Measurements from ENCODE around the gene USP37.

USP37 gene

DNA sequence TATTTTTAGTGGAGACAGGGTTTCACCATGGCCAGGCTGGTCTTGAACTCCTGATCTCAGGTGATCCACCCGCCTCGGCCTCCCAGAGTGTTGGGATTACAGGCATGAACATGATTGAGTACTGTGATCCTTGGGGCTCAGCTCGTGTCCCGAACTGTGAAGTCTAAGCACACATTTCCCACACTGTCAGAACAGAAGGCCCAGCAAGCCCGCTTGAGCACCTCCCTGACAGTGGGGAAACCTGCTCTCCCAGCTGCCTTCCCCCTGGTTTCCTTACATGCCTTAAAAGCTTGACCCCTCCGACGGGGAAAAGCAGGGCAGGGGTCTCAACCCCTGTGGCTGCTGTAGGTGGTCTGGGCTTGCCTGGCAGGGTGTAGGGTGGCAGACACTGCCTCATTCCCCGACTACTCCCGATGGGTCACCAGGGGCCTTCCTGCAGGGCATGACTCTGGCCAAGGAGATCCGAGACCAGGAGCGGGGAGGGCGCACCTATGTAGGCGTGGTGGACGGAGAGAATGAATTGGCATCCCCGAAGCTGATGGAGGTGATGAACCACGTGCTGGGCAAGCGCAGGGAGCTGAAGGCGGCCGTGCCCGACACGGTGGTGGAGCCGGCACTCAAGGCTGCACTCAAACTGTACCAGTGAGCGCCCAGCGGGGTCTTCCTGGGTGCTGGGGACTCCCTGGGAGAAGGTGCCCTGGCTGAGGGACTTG is 139.1 kb downstream of the USP37 start:
- DNase-seq: no peak

DNA sequence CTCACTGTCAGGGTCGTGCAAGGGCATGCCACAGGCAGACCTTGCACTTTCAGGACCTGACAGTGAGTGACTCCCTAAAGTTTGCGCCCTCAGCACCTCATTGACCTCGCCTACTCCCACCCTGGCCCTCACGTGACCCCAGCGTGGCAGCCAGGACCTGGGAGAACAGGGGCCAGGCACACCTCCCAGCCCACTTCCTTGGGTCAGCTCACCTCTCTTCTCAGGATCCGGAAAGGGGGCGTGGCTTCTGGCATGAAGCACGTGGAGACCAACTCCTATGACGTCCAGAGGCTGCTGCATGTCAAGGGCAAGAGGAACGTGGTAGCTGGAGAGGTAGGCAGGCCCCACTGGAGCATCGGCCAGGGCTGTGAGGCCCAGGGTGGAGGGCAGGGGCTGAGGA is 140.4 kb downstream of the USP37 start:
- no peak for DNase-seq

DNA sequence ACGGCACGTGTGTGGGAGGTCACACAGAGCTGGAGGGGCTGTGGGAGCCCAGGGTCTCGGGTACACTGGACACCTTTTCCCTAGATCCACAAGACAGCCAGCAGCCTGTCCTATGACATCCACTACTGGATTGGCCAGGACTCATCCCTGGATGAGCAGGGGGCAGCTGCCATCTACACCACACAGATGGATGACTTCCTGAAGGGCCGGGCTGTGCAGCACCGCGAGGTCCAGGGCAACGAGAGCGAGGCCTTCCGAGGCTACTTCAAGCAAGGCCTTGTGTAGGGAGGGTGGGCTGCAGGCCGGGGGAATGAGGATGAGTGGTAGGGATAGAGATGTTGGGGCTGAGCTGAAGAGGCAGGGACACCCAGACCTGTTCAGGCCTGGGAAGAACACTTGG is 142.6 kb downstream of the USP37 start:
- DNase-seq: no peak

- no peak for DNase-seq
These were observed 144.6 kb downstream of the USP37 start for GRCh38 chr2:218423584-218423983.

- DNase-seq: no peak
These were observed 145.6 kb downstream of the USP37 start for GRCh38 chr2:218422403-218423086.

DNA sequence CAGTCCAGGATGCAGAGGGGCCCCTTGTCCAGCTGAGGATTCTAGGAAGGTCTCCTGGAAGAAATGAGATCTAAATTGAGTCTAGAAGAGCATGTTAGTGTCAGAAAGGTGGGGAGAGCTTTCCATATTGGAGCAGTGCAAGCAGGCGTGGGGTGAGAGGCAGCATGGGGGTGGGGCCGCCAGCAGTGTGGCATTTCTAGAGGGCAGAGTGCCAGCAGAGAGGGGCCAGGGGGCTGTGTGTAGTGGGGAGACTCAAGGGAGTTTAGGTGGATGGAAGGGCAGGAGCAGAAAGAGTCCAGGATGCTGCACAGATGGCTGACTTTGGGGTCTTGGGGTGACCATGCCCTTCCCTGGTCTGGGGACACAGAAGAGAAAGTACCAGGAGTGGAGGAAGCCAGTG is 147.1 kb downstream of the USP37 start:
- no peak for DNase-seq

- no peak for DNase-seq
These were observed 148.4 kb downstream of the USP37 start for GRCh38 chr2:218419630-218420216.

GRCh38 chr2:218418717-218419458 is 149.3 kb downstream of the USP37 start, which contains the start of gene VIL1:
VIL1 (plus strand) TSS chr2:218419123; CDS start chr2:218423779, 4,656 bp downstream.
- no peak for DNase-seq

DNA sequence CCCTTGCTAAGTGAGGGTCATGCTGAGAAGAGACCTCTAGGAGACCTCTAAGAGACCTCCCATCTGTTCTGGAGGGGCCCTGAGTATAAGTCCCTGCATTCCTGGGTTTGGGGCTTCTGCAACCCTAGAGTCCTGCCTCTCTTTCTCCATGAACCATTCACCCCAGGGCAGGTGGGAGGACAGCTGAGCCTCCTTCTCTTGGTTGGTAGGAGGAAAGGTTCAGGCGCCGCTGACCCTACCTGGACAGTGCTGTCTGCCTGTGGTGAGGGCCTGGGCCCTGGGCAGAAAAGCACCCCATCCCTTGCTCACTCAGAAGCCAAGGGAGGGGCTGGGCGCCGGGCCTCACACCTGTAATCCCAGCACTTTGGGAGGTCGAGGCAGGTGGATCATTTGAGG is 149.8 kb downstream of the USP37 start:
- no peak for DNase-seq

GRCh38 chr2:218407717-218408116 is 160.4 kb downstream of the USP37 start:
- DNase-seq: no peak

- DNase-seq: no peak
These were observed 161.1 kb downstream of the USP37 start for GRCh38 chr2:218406949-218407618.

DNA sequence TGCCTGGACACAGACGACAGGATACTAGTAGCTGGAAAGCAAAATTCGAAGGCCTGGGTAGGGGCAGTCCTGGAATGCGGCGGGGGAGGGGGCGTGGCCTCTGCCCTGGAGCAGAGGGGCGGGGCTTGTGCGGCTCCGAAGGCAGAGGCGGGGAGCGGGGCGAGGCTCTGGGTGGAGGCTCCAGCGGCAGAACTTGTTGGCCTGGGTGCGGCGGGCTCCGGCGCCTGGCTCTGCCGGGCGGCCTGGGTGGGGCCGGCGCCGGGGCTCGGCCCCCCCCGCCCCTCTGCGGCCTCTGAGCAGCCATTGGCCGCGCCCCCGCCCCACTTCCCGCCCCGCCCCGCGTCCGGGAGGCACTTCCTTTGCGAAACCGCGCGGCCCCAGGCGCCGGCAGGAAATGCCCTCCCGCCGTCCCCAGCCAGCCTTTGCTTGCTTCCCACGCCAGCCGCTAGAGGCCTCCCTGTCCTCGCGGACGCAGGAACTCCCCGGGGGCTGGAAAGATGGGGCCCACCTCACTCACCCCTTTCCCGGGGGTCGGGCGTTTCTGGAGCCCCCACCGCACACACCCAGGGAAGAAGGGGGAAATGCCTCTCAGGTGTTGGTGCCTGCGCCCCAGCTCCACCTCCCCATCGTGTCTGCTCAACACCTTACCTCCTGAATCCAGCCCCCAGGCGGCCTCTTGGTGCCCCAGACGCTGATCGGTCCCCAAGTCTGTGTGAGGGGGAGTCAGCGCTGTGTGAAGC is 161.8 kb downstream of the USP37 start:
- peak; percentile 96 for DNase-seq

GRCh38 chr2:218405746-218406208 is 162.4 kb downstream of the USP37 start:
- no peak for DNase-seq

DNA sequence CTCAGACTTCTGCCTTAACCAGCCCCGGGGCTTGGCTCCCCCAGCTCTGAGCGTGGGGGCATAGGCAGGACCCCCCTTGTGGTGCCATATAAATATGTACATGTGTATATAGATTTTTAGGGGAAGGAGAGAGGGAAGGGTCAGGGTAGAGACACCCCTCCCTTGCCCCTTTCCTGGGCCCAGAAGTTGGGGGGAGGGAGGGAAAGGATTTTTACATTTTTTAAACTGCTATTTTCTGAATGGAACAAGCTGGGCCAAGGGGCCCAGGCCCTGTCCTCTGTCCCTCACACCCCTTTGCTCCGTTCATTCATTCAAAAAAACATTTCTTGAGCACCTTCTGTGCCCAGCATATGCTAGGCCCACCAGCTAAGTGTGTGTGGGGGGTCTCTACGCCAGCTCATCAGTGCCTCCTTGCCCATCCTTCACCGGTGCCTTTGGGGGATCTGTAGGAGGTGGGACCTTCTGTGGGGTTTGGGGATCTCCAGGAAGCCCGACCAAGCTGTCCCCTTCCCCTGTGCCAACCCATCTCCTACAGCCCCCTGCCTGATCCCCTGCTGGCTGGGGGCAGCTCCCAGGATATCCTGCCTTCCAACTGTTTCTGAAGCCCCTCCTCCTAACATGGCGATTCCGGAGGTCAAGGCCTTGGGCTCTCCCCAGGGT is 162.9 kb downstream of the USP37 start:
- DNase-seq: no peak

DNA sequence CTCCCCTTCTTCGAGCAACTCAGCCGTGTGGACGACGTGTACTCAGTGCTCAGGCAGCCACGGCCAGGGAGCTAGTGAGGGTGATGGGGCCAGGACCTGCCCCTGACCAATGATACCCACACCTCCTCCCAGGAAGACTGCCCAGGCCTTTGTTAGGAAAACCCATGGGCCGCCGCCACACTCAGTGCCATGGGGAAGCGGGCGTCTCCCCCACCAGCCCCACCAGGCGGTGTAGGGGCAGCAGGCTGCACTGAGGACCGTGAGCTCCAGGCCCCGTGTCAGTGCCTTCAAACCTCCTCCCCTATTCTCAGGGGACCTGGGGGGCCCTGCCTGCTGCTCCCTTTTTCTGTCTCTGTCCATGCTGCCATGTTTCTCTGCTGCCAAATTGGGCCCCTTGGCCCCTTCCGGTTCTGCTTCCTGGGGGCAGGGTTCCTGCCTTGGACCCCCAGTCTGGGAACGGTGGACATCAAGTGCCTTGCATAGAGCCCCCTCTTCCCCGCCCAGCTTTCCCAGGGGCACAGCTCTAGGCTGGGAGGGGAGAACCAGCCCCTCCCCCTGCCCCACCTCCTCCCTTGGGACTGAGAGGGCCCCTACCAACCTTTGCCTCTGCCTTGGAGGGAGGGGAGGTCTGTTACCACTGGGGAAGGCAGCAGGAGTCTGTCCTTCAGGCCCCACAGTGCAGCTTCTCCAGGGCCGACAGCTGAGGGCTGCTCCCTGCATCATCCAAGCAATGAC is 163.6 kb downstream of the USP37 start:
- no peak for DNase-seq

DNA sequence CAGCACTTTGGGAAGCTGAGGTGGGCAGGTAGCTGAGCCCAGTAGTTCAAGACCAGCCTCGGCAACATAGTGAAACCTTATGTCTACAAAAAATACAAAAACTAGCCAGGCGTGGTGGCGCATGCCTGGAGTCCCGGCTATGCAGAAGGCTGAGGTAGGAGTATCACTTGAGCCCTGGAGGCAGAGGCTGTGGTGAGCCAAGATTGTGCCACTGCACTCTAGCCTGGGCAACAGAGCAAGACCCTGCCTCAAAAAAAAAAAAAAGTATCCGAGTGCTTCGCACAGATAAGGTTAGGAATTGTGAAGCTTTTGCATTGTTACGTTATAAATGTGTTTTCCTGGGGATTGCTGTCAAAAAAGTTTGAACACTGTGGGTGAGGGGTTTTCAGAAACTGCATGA is 164.3 kb downstream of the USP37 start:
- no peak for DNase-seq

DNA sequence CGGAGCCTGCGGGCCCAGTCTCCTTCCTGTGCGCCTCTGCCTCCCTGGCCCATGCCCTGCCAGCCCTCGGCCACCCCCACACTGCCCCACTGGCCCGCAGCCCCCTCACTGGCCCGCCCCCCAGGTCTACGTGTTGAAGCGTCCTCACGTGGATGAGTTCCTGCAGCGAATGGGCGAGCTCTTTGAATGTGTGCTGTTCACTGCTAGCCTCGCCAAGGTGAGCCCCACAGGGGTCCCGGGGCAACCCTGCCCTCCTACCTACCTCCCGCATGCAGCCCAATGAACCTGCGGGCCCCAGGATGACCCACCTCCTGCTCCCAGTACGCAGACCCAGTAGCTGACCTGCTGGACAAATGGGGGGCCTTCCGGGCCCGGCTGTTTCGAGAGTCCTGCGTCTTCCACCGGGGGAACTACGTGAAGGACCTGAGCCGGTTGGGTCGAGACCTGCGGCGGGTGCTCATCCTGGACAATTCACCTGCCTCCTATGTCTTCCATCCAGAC is 165.2 kb downstream of the USP37 start:
- DNase-seq: no peak

- no peak for DNase-seq
These were observed 165.7 kb downstream of the USP37 start for GRCh38 chr2:218402491-218402901.

DNA sequence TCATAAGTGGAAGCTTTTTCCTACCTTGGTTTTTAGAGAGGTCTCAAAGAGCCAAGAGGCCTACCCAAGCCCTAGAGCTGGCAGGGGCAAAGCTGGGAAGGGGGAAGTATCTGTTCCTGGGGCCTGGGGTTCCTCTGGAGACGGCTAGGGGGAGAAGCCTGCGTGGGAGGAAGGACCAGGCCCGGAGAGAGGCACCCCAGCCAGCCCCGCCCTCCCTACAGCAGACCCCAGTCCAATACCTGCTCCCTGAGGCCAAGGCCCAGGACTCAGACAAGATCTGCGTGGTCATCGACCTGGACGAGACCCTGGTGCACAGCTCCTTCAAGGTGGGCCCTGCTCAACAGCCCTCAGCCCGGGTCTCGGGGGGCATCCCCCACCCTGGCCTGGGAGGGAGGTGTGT is 166.3 kb downstream of the USP37 start:
- DNase-seq: no peak
